Esophagus squamous epithelium (tissue), 5 donors: ENCODE results near the gene APBB1. TPM values are rescaled to one million over a fixed set of nuclear protein-coding genes. Genes with fewer than 3 reads are reported as not detected.

Experiments
- DNase-seq: peaks from one replicate; lab custom pipeline; 2025; lab: John Stamatoyannopoulos, UW
- H3K27ac ChIP-seq, 4 donors: fragments of 200-600 bp; sonication (generic); one replicate each; pipeline ENCODE4 v1.5.1; 2016 to 2019; ENCODE audit warnings: mild to moderate bottlenecking in 1 of 4
- H3K27me3 ChIP-seq, 4 donors: fragments of 200-600 bp; sonication (generic); 1 replicate in 3 of 4; 2 replicates in 1 of 4; pipeline versions ENCODE4 v1.5.1 to v1.6.0; 2017 to 2021; ENCODE audit warnings: antibody characterized with exemption in 1 of 4
- H3K36me3 ChIP-seq, 3 donors: fragments of 200-600 bp; sonication (generic); one replicate each; pipeline ENCODE4 v1.5.1; 2016 to 2019
- H3K4me1 ChIP-seq, 3 donors: fragments of 200-600 bp; sonication (generic); one replicate each; pipeline ENCODE4 v1.5.1; 2017 to 2019
- H3K4me3 ChIP-seq, 4 donors: fragments of 200-600 bp; sonication (generic); 1 replicate in 3 of 4; 2 replicates in 1 of 4; pipeline ENCODE4 v1.5.1; 2016 to 2019; ENCODE audit warnings: mild to moderate bottlenecking in 2 of 4, moderate library complexity in 1 of 4
- H3K9me3 ChIP-seq, 3 donors: fragments of 200-600 bp; sonication (generic); one replicate each; pipeline ENCODE4 v1.5.1; 2016 to 2019
- POLR2A ChIP-seq, 4 donors: fragments of 450-650 bp; IDR thresholded peaks; one replicate each; pipeline ENCODE4 v1.6.1; 2017; ENCODE audit warnings: antibody characterized with exemption in 4 of 4, mild to moderate bottlenecking in 4 of 4, moderate library complexity in 3 of 4
- WGBS, 2 donors: methylation state at CpG; one replicate each; pipeline ENCODE4 v1.1.5; 2018; 5-methylcytosine and 5-hydroxymethylcytosine counted together
- intact Hi-C: fragments of 100-400 bp; cut with DNase I; formaldehyde crosslinking; loops from one replicate; pipeline ENCODE4 v1.15.0; 2022
- total RNA-seq, 4 donors: library from RNA; depleted of rRNA; stranded (reverse); fragments of >200 nt; gene quantifications; one replicate each; pipeline ENCODE4 v1.1.0, GENCODE V29; 2016
- TF ChIP-seq, protein P1 (sequence below), 6 experiments: fragments of 450-650 bp in 4 of 6; fragments of 200-600 bp in 2 of 6; sonication (generic) in 2 of 6; IDR thresholded peaks; one replicate each; pipeline ENCODE4 v1.5.1; 2016 to 2019; ENCODE audit warnings: antibody characterized with exemption in 6 of 6, mild to moderate bottlenecking in 4 of 6, moderate library complexity in 4 of 6
- donor health status: DM: yes; HTN: yes; CAD: no.

APBB1 gene
- total RNA-seq, 4 donors from 2014 or later, result 2.7 to 29.0 (median 9.9) TPM

DNA sequence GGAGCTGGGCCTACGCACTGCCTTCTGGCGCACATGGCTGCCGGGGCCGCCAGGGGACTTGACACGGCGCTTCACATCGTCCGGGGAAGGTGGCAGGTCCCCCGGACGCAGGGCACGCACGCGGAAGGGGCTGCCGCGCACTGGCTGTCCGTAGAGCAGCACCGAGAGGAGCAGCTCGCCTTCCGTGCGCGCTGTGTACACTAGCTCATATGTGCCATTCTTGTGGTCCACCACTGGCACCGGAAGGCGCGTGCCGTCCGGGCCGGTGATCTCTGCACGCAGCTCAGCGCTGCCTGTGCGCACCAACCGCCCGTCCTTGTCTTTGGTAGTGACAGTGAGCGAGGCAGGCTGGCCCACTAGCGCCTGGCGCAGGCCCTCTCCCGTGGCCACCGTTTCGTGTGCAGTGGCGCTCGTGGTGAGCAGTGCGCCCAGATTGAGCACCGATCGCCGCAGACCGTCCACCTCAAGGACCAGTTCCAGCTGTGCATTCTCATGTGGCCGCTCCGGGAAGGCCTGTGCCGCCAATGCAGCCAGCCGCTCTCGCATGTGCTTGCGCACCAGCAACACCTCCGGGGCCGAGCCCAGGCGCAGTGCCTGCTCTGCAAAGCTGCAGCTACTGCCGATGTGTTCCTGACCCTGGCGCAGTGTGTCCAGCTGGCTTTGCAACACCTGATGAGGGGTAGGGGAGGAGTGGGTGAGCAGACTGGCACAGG is 37.6 kb upstream of the APBB1 start:
- H3K9me3 ChIP-seq, result no peaks in the 10 kb centered on the region
- H3K4me1 ChIP-seq, result no peaks in the 10 kb centered on the region
- 94 to 100% methylated on average over 8 to 26 of the region's 56 CpGs for WGBS, 2 donors
- intact Hi-C loops, result no loop called here
- no peak overlapping the region for H3K27ac ChIP-seq
- TF ChIP-seq, protein P1, sequence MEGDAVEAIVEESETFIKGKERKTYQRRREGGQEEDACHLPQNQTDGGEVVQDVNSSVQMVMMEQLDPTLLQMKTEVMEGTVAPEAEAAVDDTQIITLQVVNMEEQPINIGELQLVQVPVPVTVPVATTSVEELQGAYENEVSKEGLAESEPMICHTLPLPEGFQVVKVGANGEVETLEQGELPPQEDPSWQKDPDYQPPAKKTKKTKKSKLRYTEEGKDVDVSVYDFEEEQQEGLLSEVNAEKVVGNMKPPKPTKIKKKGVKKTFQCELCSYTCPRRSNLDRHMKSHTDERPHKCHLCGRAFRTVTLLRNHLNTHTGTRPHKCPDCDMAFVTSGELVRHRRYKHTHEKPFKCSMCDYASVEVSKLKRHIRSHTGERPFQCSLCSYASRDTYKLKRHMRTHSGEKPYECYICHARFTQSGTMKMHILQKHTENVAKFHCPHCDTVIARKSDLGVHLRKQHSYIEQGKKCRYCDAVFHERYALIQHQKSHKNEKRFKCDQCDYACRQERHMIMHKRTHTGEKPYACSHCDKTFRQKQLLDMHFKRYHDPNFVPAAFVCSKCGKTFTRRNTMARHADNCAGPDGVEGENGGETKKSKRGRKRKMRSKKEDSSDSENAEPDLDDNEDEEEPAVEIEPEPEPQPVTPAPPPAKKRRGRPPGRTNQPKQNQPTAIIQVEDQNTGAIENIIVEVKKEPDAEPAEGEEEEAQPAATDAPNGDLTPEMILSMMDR (IDR thresholded peaks at IDR 0.05), result no peak
- no peak for TF ChIP-seq POLR2A (IDR thresholded peaks at IDR 0.05)
- no peak overlapping the region for H3K4me3 ChIP-seq
- no peak for DNase-seq
- no peaks in the 10 kb centered on the region for H3K27me3 ChIP-seq
- peaks cover 27 to 90% (median 28%) of the 10 kb centered on the region in 3 donors for H3K36me3 ChIP-seq

DNA sequence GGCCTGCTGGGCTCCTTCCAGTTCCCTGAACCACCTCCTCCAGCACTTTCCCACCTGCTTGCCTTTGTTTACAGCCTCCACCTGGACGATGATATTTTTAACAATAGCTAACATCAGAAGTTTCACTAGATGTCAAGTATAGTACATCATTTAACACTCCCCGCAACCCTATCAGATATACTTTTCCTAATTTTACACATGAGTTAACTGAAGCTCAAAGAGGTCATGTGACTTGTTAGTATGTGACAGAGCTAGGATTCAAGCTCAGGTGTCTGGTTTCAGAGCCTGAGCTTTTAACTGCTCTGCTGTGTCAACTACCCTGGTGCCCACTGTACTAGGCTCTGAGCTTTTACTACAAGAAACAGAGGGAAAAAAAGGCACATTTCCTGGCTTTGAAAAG is 36.2 kb upstream of the APBB1 start:
- 57 to 81% methylated on average over 2 of the region's 2 CpGs for WGBS, 2 donors
- H3K27me3 ChIP-seq, result no peaks in the 10 kb centered on the region
- DNase-seq, result no peak
- H3K9me3 ChIP-seq, result no peaks in the 10 kb centered on the region
- TF ChIP-seq POLR2A (IDR thresholded peaks at IDR 0.05), result no peak
- TF ChIP-seq, protein P1 (IDR thresholded peaks at IDR 0.05), result no peak
- H3K4me3 ChIP-seq, result no peak overlapping the region
- intact Hi-C loops, result no loop called here
- H3K27ac ChIP-seq, result no peak overlapping the region
- H3K4me1 ChIP-seq, result no peaks in the 10 kb centered on the region
- peaks cover 32 to 96% (median 40%) of the 10 kb centered on the region in 3 donors for H3K36me3 ChIP-seq

GRCh38 chr11:6453152-6453551 is 34.3 kb upstream of the APBB1 start:
- Histone ChIP-seq H3K27ac (no peak overlapping the region), H3K4me3 (no peak overlapping the region), H3K36me3 (peaks cover 31 to 96% (median 40%) of the 10 kb centered on the region in 3 donors), H3K9me3 (no peaks in the 10 kb centered on the region), H3K27me3 (no peaks in the 10 kb centered on the region), H3K4me1 (no peaks in the 10 kb centered on the region)
- 91 to 95% methylated on average over 2 of the region's 2 CpGs for WGBS, 2 donors
- TF ChIP-seq, protein P1 (IDR thresholded peaks at IDR 0.05), result no peak
- no peak for TF ChIP-seq POLR2A (IDR thresholded peaks at IDR 0.05)
- no peak for DNase-seq
- intact Hi-C loops, result no loop called here

DNA sequence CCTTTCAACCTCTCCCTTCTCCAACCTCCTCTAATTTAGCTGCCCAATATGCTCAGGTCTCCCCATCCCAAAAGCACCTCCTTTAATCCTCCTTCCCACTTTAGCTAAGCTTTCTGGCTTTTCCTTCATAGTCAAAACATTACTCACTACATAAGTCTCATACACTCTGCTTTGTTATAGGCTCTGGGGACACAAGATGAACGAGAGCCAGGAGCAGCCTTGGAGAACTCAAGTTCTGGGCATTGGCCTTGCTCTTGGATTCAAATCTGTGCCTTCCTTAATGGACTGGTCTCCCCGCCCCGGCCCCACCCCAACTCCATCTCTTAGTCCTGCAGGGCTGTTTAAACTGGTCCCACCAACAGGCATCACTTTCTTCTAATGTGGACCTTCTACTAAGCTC is 33.3 kb upstream of the APBB1 start:
- H3K27me3 ChIP-seq, result no peaks in the 10 kb centered on the region
- 42 to 78% methylated on average over 1 to 3 of the region's 3 CpGs for WGBS, 2 donors
- intact Hi-C loops, result no loop called here
- H3K27ac ChIP-seq, result no peak overlapping the region
- H3K36me3 ChIP-seq, result peaks cover 25 to 94% (median 32%) of the 10 kb centered on the region in 3 donors
- DNase-seq, result no peak
- no peak for TF ChIP-seq POLR2A (IDR thresholded peaks at IDR 0.05)
- TF ChIP-seq, protein P1 (IDR thresholded peaks at IDR 0.05), result no peak
- no peak overlapping the region for H3K4me3 ChIP-seq
- no peaks in the 10 kb centered on the region for H3K9me3 ChIP-seq
- no peaks in the 10 kb centered on the region for H3K4me1 ChIP-seq

DNA sequence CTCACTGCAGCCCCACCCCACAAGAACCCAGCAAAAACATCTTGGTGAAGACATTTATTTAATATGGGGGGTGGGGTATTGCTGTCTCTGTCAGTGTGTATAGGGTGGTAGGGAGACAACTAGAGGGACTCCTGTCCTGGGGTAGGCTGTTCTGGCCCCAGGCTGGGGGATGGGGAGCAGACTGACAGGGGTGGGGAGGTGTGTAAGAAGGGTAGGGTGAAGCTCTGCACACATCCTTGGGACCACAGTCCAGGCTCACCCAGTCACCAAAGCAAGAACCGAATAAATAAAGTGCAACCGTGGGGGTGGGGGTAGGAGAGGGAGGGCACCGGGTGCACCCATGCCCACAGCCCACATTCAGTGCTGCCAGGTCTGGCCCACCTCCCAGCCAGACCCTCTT is 29.7 kb upstream of the APBB1 start:
- intact Hi-C loops, result loop anchor here (10.0 kb wide), 1 partner anchor 56 kb away; no protein-coding TSS in a partner anchor
- Histone ChIP-seq H3K4me1 (no peaks in the 10 kb centered on the region), H3K36me3 (peaks cover 7 to 58% (median 12%) of the 10 kb centered on the region in 3 donors), H3K4me3 (no peak overlapping the region), H3K9me3 (no peaks in the 10 kb centered on the region), H3K27me3 (no peaks in the 10 kb centered on the region), H3K27ac (no peak overlapping the region)
- TF ChIP-seq POLR2A (IDR thresholded peaks at IDR 0.05), result no peak
- TF ChIP-seq, protein P1 (IDR thresholded peaks at IDR 0.05), result no peak
- no peak for DNase-seq
- 80% methylated on average over 1 of the region's 3 CpGs; no CpG with 5 or more reads in 1 of the 2 donors for WGBS, 2 donors
